C4-2B (cell line): ENCODE measurements around the gene SUN5.

Source experiments
- CTCF ChIP-seq: fragments of 450-650 bp; conservative IDR thresholded peaks from 2 replicates; pipeline ENCODE4 v1.5.1; 2017; ENCODE audit warnings: mild to moderate bottlenecking
- ZFX ChIP-seq: fragments of 450-650 bp; IDR thresholded peaks from 2 replicates; pipeline ENCODE4 v1.6.1; 2017

- TF ChIP-seq CTCF, result no peak
- no peak for TF ChIP-seq ZFX
Observed at GRCh38 chr20:32991383-32991782, 12.8 kb downstream of the SUN5 start.
